K562 (cell line): ENCODE data around the gene IL12RB1. TPM values are rescaled to one million over a fixed set of nuclear protein-coding genes. Genes with fewer than 3 reads are reported as not detected.
A peak's percentile ranks its signal among the peaks of the same experiment; 100 is the strongest.

Experiments used
- ATAC-seq: fragments of 200-7000 bp; cut with Tn5 transposase; 3 replicates; pipeline ENCODE4 v1.9.1; 2020; ENCODE audit warnings: moderate library complexity
- BruUV-seq: library from RNA; stranded (reverse); fragments of 400-500 nt; replicated peaks from 2 replicates; lab custom pipeline; 2021; lab: Mats Ljungman, UMichigan
- CTCF ChIA-PET: fragments of 300-600 bp; formaldehyde crosslinking; extraction: SDS; loops from one replicate; lab custom pipeline; 2021; ENCODE audit warnings: low intra/inter-chr PET ratio; lab: Yijun Ruan, JAX
- POLR2A ChIA-PET: fragments of 300-600, 350-650 bp; sonication (Branson Sonifier 250); formaldehyde crosslinking; extraction: SDS; loops from one replicate; lab custom pipeline; 2021; ENCODE audit warnings: antibody characterized with exemption, inconsistent platforms; lab: Yijun Ruan, JAX
- DNase-seq, 4 experiments: peaks; one replicate each; pipeline versions ENCODE4 v3.0.0 to v3.0.0-alpha.2; 2011 to 2018; ENCODE audit warnings: low spot score in 3 of 4, mixed read lengths in 3 of 4; ENCODE audit errors: extremely low read depth in 1 of 4
- FAIRE-seq: peaks from 2 replicates; lab custom pipeline; 2011; peaks lifted over from hg19 to GRCh38; lab: Jason Lieb, UNC
- H2AFZ ChIP-seq: 2 replicates; pipeline ENCODE4 v1.6.0; 2011; ENCODE audit warnings: low read depth, low read length, control low read depth, inconsistent platforms
- H3K27ac ChIP-seq: fragments of 200-600 bp; 3 replicates; pipeline ENCODE4 v1.8.0; 2011; ENCODE audit warnings: low read depth, mild to moderate bottlenecking, control low read depth, inconsistent platforms, low read length, moderate library complexity, mixed read lengths; ENCODE audit errors: extremely low read depth
- H3K27me3 ChIP-seq, 2 experiments: fragments of 300-600 bp in 1 of 2; 2 replicates in 1 of 2; 3 replicates in 1 of 2; pipeline versions ENCODE4 v1.6.0 to v1.8.0; 2011; ENCODE audit warnings: inconsistent platforms in 2 of 2, low read length in 2 of 2, mild to moderate bottlenecking in 1 of 2, mixed read lengths in 1 of 2, moderate library complexity in 1 of 2; ENCODE audit not compliant: control insufficient read depth in 2 of 2, insufficient read depth in 2 of 2
- H3K36me3 ChIP-seq: fragments of 300-600 bp; 3 replicates; pipeline ENCODE4 v1.8.0; 2011; ENCODE audit warnings: mild to moderate bottlenecking, low read length, inconsistent platforms; ENCODE audit not compliant: control insufficient read depth, insufficient read depth
- H3K4me1 ChIP-seq, 2 experiments: fragments of 200-600 bp in 1 of 2; replicated peaks in 1 of 2; 2 replicates in 1 of 2; 3 replicates in 1 of 2; pipeline versions ENCODE4 v1.5.1 to v1.8.0; 2011; ENCODE audit warnings: inconsistent platforms in 2 of 2, low read length in 2 of 2, mild to moderate bottlenecking in 1 of 2, mixed read lengths in 1 of 2, moderate library complexity in 1 of 2; ENCODE audit not compliant: control insufficient read depth in 2 of 2, insufficient read depth in 2 of 2
- H3K4me2 ChIP-seq: 2 replicates; pipeline ENCODE4 v1.6.1; 2011; ENCODE audit warnings: low read length, control low read depth, inconsistent platforms, mixed read lengths; ENCODE audit not compliant: insufficient read depth
- H3K4me3 ChIP-seq: fragments of 200-600 bp; sonication (generic), shearing (Covaris generic); 2 replicates; pipeline ENCODE4 v1.5.1; 2016; ENCODE audit warnings: control low read depth, inconsistent platforms
- H3K79me2 ChIP-seq: fragments of 200-600 bp; 3 replicates; pipeline ENCODE4 v1.8.0; 2011; ENCODE audit warnings: low read length, inconsistent platforms; ENCODE audit not compliant: control insufficient read depth, insufficient read depth
- H3K9ac ChIP-seq, 2 experiments: 2 replicates each; pipeline versions ENCODE4 v1.6.0 to v1.6.1; 2011; ENCODE audit warnings: low read depth in 2 of 2, low read length in 2 of 2, control low read depth in 1 of 2, inconsistent platforms in 1 of 2, mild to moderate bottlenecking in 1 of 2, mixed read lengths in 1 of 2; ENCODE audit not compliant: insufficient read depth in 1 of 2
- H3K9me1 ChIP-seq: one replicate; pipeline ENCODE4 v1.6.0; 2011; ENCODE audit warnings: inconsistent platforms, mild to moderate bottlenecking, low read length, moderate library complexity; ENCODE audit not compliant: control insufficient read depth, insufficient read depth
- H3K9me3 ChIP-seq: replicated peaks from 2 replicates; pipeline ENCODE4 v1.5.1; 2011; ENCODE audit warnings: low read depth, low read length, inconsistent platforms; ENCODE audit not compliant: control insufficient read depth, insufficient read depth
- H4K20me1 ChIP-seq: replicated peaks from 2 replicates; pipeline ENCODE4 v1.6.1; 2011; ENCODE audit warnings: low read length, inconsistent platforms, mixed read lengths; ENCODE audit not compliant: control insufficient read depth, insufficient read depth
- CEBPG ChIP-seq, 3 experiments: fragments of 200-800 bp in 1 of 3; sonication (Bioruptor generic) in 1 of 3; sonication (generic) in 1 of 3; formaldehyde crosslinking in 1 of 3; IDR thresholded peaks in 2 of 3; conservative IDR thresholded peaks in 1 of 3; 2 replicates each; pipeline versions ENCODE4 v1.6.1 to v1.8.0; 2016 to 2022; ENCODE audit warnings: missing compliant biosample characterization in 2 of 3, missing genetic modification characterization in 2 of 3, mild to moderate bottlenecking in 1 of 3, missing genetic modification reagents in 1 of 3
- CXXC5 ChIP-seq: fragments of 250-450 bp; sonication (Bioruptor Pico); IDR thresholded peaks from 2 replicates; pipeline ENCODE4 v1.8.0; 2022; ENCODE audit warnings: inconsistent platforms, mild to moderate bottlenecking, moderate library complexity
- EGR1 ChIP-seq: fragments of 450-650 bp; conservative IDR thresholded peaks from 2 replicates; pipeline ENCODE4 v1.6.1; 2017; ENCODE audit warnings: mild to moderate bottlenecking
- MAFK ChIP-seq: IDR thresholded peaks from 2 replicates; pipeline ENCODE4 v1.6.1; 2011; ENCODE audit warnings: low read length, improper control_type of control experiment
- MBD2 ChIP-seq: sonication (generic); IDR thresholded peaks from 2 replicates; pipeline ENCODE4 v1.6.1; 2016; ENCODE audit warnings: low read depth, borderline replicate concordance
- MYBL2 ChIP-seq, 2 experiments: fragments of 450-650 bp in 1 of 2; sonication (generic) in 1 of 2; formaldehyde crosslinking in 1 of 2; IDR thresholded peaks; 2 replicates each; pipeline versions ENCODE4 v1.6.1 to v1.8.1; 2017 to 2022; ENCODE audit warnings: borderline replicate concordance in 1 of 2, inconsistent platforms in 1 of 2, low read depth in 1 of 2, mild to moderate bottlenecking in 1 of 2, missing genetic modification reagents in 1 of 2, moderate library complexity in 1 of 2
- ZKSCAN3 ChIP-seq: fragments of 250-450 bp; sonication (Bioruptor Pico); IDR thresholded peaks from 2 replicates; pipeline ENCODE4 v1.4.0; 2020
- ZKSCAN8 ChIP-seq: fragments of 200-800 bp; sonication (Bioruptor generic); IDR thresholded peaks from 2 replicates; pipeline ENCODE4 v1.6.1; 2016; ENCODE audit warnings: missing genetic modification characterization, missing compliant biosample characterization
- WGBS: fragments of 100-300 bp; shearing (Covaris generic); methylation state at CpG from one replicate; pipeline ENCODE4 v1.1.6; 2016; ENCODE audit warnings: low coverage, mixed read lengths; ENCODE audit not compliant: insufficient coverage; ENCODE audit errors: missing lambda C conversion rate; 5-methylcytosine and 5-hydroxymethylcytosine counted together
- in situ Hi-C: fragments of 300-500 bp; cut with MboI; formaldehyde crosslinking; loops from 4 replicates; pipeline ENCODE4 v1.15.0; 2018; ENCODE audit warnings: inconsistent platforms, mixed read lengths
- intact Hi-C: fragments of 100-400 bp; cut with micrococcal nuclease; formaldehyde crosslinking; loops from 2 replicates; pipeline ENCODE4 v1.14.2; 2022
- polyA plus RNA-seq, 8 experiments: library from polyadenylated mRNA; depleted of rRNA in 4 of 8; stranded (reverse) in 5 of 8; unstranded in 3 of 8; fragments of >200 nt; fragmentation: Nextera tagmentation in 2 of 8; fragmentation: Illumina TruSeq in 1 of 8; extraction: Ambion mirVana in 2 of 8; extraction: Trizol in 1 of 8; gene quantifications; 2 replicates each; pipeline versions ENCODE4 v1.2.1 to v1.2.3, GENCODE V29; 2011 to 2014; ENCODE audit warnings: inconsistent platforms in 1 of 8, missing spikeins in 1 of 8
- total RNA-seq, 7 experiments: library from RNA; depleted of rRNA in 6 of 7; stranded (reverse); fragments of >200 nt in 6 of 7; fragmentation: Illumina TruSeq in 2 of 7; extraction: Trizol in 2 of 7; gene quantifications; 2 replicates each; pipeline versions ENCODE4 v1.2.1 to v1.2.3, GENCODE V29; 2011 to 2021; ENCODE audit warnings: low replicate concordance in 1 of 7

Gene IL12RB1
- total and polyA plus RNA-seq, 9 of the 15 experiments (the other 6 are each of a cell fraction or from before 2014, with no cell fraction given): 0.04 to 0.07 (median 0.06) TPM; not detected in 5

DNA sequence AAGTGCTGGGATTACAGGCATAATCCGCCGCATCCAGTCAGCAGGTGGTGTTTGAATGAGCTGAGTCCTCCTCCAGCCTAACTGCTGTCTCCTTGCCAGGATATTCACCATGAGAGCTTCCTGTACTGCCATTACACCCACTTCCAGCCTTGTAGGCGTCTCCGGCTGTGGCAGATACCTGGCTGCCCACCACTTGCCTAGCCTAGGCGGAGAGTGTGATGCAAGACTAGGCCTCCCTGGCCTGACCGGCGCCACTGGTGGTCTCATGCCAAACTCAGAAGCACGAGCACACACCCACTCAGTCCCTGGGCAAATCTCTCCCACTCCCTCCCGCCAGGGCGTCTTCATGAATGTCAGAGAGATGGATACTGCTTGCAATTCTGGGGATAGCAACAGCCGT is 16.6 kb downstream of the IL12RB1 start:
- Histone ChIP-seq H4K20me1 (no peaks in the 10 kb centered on the region), H3K9me3 (no peaks in the 10 kb centered on the region), H3K79me2 (no peaks in the 10 kb centered on the region), H3K27me3 (peaks cover 3 to 12% of the 10 kb centered on the region in 2 experiments; a peak in 1 of 5 replicates), H3K4me2 (no peak overlapping the region), H3K4me1 (peaks cover 1 to 7% of the 10 kb centered on the region in 2 experiments; a peak in 4 of 5 replicates), H3K9me1 (no peaks in the 10 kb centered on the region), H3K27ac (no peak overlapping the region), H3K4me3 (no peak overlapping the region), H2AFZ (no peak overlapping the region), H3K36me3 (no peaks in the 10 kb centered on the region), H3K9ac (peak overlapping the region in 1 of 2 experiments; percentile 55; a peak in 1 of 4 replicates)
- no TSS peak for BruUV-seq
- in situ Hi-C loops (no loop called here), intact Hi-C loops (no loop called here)
- TF ChIP-seq MYBL2 (IDR thresholded peaks at IDR 0.05; ENCODE audit: low read depth) (no peak), MYBL2 (CRISPR knock-in tag; IDR thresholded peaks at IDR 0.05; ENCODE audit: borderline replicate concordance) (no peak), ZKSCAN3 (CRISPR knock-in tag) (no peak), MBD2 (no peak), MAFK (no peak), CXXC5 (CRISPR knock-in tag) (no peak), ZKSCAN8 (CRISPR knock-in tag) (no peak), EGR1 (0 out of 2 replicates have a peak, but pooled peaks have one; percentile 16), CEBPG (CRISPR knock-in tag; IDR thresholded peaks at IDR 0.05) (0 out of 2 replicates have a peak, but pooled peaks have one; percentile 12), CEBPG (tag; conservative IDR thresholded peaks at IDR 0.05 in 1 of 2, IDR thresholded peaks at IDR 0.05 in 1 of 2) (no peak)
- ATAC-seq (no peak), DNase-seq (no peak), FAIRE-seq (no peak)
- CTCF ChIA-PET: no interaction called here
- 43% methylated on average over 11 of the region's 11 CpGs for WGBS
- POLR2A ChIA-PET: interaction anchor here (0.6 to 1.2 kb wide), 3 partner anchors 17 to 350 kb away, joined by 3 read pairs; partner anchors contain the start of gene IL12RB1
